Activated naive CD4-positive, alpha-beta T cell treated with anti-CD3 and anti-CD28 coated beads, Interleukin-2, amount 50 U/mL, for 72 hours (primary cell): ENCODE measurements around the gene HPSE2. TPM values are rescaled to one million over a fixed set of nuclear protein-coding genes. Genes with fewer than 3 reads are reported as not detected.

ENCODE experiments used
- ATAC-seq, 2 donors: fragments of 150-1000 bp; cut with Tn5 transposase; 2 replicates each; pipeline ENCODE4 v1.10.0; 2021; ENCODE audit warnings: mild to moderate bottlenecking in 2 of 2, moderate library complexity in 2 of 2
- DNase-seq, 2 donors: peaks; one replicate each; pipeline ENCODE4 v3.0.0; 2021 to 2022; ENCODE audit warnings: low spot score in 2 of 2
- H3K27ac Mint-ChIP-seq, 2 donors: one replicate each; pipeline ENCODE4 v1.8.0; 2022; ENCODE audit warnings: mild to moderate bottlenecking in 2 of 2, mixed read lengths in 2 of 2
- H3K36me3 Mint-ChIP-seq, 2 donors: one replicate each; pipeline ENCODE4 v1.8.0; 2022; ENCODE audit warnings: mixed read lengths in 2 of 2
- H3K9me3 Mint-ChIP-seq, 2 donors: one replicate each; pipeline ENCODE4 v1.8.0; 2022; ENCODE audit warnings: mixed read lengths in 2 of 2
- total RNA-seq, 2 donors: library from RNA; stranded (reverse); gene quantifications; one replicate each; pipeline ENCODE4 v1.2.3, GENCODE V29; 2022

HPSE2 gene
- total RNA-seq, 2 donors from 2014 or later: not detected

GRCh38 chr10:98855403-98856189, 380.1 kb downstream of the HPSE2 start:
- H3K36me3 Mint-ChIP-seq: no peaks in the 10 kb centered on the region

GRCh38 chr10:98852686-98853085, 383.0 kb downstream of the HPSE2 start:
- H3K9me3 Mint-ChIP-seq: no peaks in the 10 kb centered on the region
- no peak for ATAC-seq
- H3K36me3 Mint-ChIP-seq: no peaks in the 10 kb centered on the region
- no peak overlapping the region for H3K27ac Mint-ChIP-seq
- DNase-seq: no peak

More at GRCh38 chr10:98855403-98856189, 380.1 kb downstream of the HPSE2 start:
- no peak overlapping the region for H3K27ac Mint-ChIP-seq
- ATAC-seq: no peak
- no peak for DNase-seq
- no peaks in the 10 kb centered on the region for H3K9me3 Mint-ChIP-seq

DNA sequence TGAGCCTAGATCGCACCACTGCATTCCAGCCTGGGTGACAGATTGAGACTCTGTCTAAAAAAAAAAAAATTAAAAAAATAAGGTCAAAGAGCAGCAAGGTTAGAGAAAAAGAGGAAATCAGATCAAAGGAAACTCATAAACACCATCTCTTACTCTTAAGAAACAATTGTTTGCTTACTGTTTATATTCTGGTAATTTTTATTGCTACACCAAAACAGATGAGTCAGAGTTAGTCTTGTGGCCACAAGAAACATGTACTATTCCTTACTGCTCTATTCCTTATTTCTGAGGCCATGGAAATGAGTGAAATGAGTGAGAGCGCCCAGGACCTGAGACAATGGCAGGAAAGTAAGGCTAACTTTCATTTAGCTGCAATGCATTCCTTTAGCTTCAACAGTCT, 387.3 kb downstream of the HPSE2 start:
- Mint-ChIP-seq H3K36me3 (no peaks in the 10 kb centered on the region), H3K9me3 (no peaks in the 10 kb centered on the region), H3K27ac (no peak overlapping the region)
- ATAC-seq: no peak
- no peak for DNase-seq

DNA sequence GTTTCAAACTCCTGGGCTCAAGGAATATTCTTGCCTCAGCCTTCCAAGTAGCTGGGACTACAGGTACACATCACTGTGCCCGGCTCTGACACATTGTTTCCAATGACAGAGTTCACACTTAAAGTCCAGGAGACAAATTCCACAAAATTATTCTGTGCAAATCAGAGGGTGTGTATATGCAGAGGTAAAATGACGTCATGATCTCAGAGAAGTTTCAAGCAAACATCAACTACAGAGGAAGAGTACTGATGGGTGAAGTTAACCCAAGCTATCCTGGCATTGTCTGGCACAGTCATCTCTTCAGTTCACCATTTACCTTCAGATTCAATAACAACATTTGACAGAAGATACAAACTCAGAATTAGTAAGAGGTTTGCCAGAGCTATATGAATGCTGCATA, 388.9 kb downstream of the HPSE2 start:
- H3K27ac Mint-ChIP-seq: no peak overlapping the region
- ATAC-seq (no peak), DNase-seq (no peak)
- H3K36me3 Mint-ChIP-seq: no peaks in the 10 kb centered on the region
- H3K9me3 Mint-ChIP-seq: no peaks in the 10 kb centered on the region

DNA sequence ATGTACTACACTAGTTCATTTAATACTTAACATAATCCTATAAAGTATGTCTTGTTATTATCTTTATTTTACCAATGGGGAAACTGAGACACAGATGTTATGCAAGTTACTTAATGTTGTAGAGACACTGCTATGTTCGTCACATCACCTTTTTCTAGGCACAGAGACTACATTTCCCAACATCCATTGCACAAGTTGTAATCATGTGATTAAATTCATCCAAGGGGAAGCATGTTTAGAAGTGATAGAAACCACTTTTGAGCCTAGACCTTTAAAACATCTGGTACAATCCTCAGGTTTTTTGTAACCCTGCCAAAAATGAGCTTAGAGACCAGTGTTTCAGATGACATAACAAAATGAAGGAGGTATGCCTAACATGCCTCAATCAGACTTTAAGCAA, 402.1 kb downstream of the HPSE2 start:
- Mint-ChIP-seq H3K36me3 (no peaks in the 10 kb centered on the region), H3K9me3 (peaks cover 0 to 7% of the 10 kb centered on the region in 2 donors), H3K27ac (no peak overlapping the region)
- no peak for ATAC-seq
- no peak for DNase-seq

DNA sequence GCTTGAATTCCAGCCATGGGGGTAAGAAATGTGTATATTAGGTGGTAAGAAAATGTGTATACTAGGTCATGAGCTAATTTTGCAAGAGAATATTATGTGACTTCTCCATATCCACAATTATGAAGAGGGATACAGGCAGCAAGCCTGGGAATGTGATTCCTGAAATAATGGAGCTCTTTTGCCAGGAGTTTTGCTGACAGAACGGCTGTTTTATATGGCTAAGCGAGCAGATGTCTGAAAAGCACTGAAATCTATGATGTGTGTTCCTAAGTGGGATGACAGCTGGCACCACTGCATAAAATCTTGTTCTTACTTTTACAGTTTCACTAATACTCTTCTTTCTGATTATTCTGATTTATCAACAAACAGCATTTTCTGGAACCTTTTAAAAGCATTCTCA, 402.9 kb downstream of the HPSE2 start:
- no peak overlapping the region for H3K27ac Mint-ChIP-seq
- H3K36me3 Mint-ChIP-seq: no peaks in the 10 kb centered on the region
- DNase-seq (no peak), ATAC-seq (no peak)
- peaks cover 0 to 7% of the 10 kb centered on the region in 2 donors for H3K9me3 Mint-ChIP-seq

DNA sequence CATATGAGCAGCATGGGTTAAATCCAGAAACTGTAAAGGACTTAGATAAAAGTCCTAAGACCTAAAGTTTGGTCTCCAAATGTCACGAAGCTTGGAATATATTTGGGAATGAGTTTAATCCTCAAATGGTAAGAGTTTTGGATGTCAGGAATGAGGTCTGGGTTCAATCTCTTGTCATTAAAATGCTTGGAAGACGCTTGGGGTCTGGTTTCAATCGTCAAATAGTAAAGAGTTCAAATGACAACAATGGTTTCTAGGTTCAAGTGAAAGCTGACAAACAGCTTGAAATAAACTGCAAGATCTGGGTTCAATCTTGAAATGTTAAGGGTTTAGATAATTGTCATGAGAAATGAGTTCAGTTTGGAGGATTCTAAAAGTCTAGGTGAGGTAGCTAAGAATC, 403.5 kb downstream of the HPSE2 start:
- H3K27ac Mint-ChIP-seq: no peak overlapping the region
- ATAC-seq (no peak), DNase-seq (no peak)
- H3K9me3 Mint-ChIP-seq: peaks cover 0 to 7% of the 10 kb centered on the region in 2 donors
- H3K36me3 Mint-ChIP-seq: no peaks in the 10 kb centered on the region

GRCh38 chr10:98831391-98831790, 404.3 kb downstream of the HPSE2 start:
- Mint-ChIP-seq H3K36me3 (no peaks in the 10 kb centered on the region), H3K9me3 (peaks cover 0 to 7% of the 10 kb centered on the region in 2 donors), H3K27ac (no peak overlapping the region)
- ATAC-seq (no peak), DNase-seq (no peak)

GRCh38 chr10:98825741-98826140, 409.9 kb downstream of the HPSE2 start:
- Mint-ChIP-seq H3K27ac (no peak overlapping the region), H3K9me3 (peaks cover 0 to 10% of the 10 kb centered on the region in 2 donors), H3K36me3 (no peaks in the 10 kb centered on the region)
- ATAC-seq (no peak), DNase-seq (no peak)

GRCh38 chr10:98817396-98817795, 418.3 kb downstream of the HPSE2 start:
- H3K27ac Mint-ChIP-seq: no peak overlapping the region
- H3K9me3 Mint-ChIP-seq: no peaks in the 10 kb centered on the region
- H3K36me3 Mint-ChIP-seq: no peaks in the 10 kb centered on the region
- DNase-seq (no peak), ATAC-seq (no peak)

DNA sequence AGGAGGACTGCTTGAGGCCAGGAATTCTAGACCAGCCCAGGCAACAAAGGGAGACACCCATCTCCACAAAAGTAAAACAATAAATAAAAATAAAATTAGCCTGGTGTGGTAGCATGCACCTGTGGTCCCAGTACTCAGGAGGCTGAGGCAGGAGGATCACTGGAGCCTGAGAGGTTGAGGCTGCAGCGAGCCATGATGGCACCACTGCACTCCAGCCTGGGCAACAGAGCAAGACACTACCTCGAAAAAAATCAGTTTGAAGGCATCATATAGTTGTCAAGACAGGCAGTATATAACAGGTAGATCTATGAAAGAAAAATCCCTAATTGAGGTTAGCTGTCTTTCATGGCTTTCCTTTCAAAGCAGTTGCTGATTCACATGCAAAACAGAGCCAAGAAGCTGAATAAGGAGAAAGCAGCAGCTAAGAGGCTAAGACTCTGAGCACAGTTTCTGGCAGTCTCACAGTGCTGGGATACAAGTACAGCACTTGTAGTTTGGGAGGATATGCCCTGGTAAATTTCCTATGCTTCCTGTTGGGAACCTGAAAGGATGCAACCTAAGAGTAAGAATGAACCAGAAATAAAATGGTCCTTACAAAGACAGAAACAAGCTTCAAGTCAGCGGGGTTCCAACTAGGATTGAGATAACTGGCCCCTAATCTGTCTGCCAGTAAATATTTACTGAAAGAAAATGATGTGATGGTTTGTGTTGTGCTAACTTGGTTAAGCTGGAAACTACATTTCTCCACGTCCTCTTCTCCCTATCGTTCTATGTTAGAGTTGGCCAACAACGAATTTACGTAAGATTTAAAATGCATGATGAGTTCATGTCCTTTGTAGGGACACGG, 420.4 kb downstream of the HPSE2 start:
- Mint-ChIP-seq H3K9me3 (no peaks in the 10 kb centered on the region), H3K36me3 (no peaks in the 10 kb centered on the region), H3K27ac (no peak overlapping the region)
- no peak for ATAC-seq
- DNase-seq: no peak

DNA sequence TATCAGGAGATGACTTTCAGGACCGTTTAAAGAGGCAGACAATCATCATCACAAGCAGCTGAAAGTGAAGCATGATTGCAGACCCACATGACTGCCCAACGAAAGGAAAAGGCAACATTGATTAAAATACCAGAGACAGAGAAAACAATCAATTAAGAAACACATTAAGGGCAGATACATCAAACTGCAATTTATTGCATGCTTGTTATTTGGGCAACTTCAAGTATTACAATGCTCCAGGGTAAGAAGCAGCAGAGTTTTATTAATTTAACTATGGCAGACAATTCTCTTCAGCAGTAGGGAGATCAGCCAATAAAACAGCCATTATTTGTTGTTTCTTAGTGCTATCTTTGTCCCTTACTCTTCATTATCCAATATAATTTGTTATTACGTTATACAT, 421.2 kb downstream of the HPSE2 start:
- H3K36me3 Mint-ChIP-seq: no peaks in the 10 kb centered on the region
- no peak for DNase-seq
- H3K9me3 Mint-ChIP-seq: no peaks in the 10 kb centered on the region
- no peak overlapping the region for H3K27ac Mint-ChIP-seq
- no peak for ATAC-seq

DNA sequence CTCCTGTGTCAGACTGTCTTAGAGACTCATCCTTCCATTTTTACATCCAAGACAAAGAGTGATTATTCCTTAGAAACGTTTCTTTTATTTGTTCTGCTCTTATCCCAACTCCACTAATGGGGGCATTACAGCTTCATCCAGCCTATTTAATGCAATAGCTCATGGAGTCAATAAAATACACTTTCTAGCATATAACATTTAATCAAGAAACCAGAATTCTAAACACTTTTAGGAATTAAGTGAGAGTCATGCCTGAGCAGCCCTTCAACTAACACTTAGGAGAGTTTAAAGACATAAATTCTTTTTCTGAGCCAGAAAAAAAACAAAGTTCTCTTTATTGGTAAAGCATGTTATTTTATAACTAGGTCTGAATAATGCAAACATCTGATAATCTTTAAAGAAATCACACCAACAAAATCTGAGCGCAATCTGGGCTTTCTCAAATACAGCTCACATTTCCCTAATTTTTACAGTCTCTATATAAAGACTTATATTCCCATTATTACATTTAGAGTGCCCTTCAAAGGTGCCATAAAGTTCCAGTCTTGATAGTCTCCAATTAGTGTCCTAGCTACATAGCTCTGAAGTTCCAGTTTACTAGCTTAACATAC, 427.3 kb downstream of the HPSE2 start:
- H3K27ac Mint-ChIP-seq: no peak overlapping the region
- no peak for DNase-seq

DNA sequence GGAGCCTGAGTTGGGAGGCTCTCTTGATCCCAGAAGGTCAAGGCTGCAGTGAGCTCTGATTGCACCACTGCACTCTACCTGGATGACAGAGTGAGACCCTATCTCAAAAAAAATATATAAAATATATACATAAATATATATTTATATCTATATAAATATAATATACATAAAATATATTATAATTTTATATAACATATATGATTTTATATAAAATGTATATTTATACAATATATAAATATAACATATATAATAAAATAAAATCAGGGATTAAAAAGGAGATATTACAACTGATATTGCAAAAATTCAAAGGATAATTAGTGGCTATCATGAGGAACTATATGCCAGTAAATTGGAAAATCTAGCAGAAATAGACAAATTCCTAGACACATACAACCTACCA, 435.4 kb downstream of the HPSE2 start:
- DNase-seq: no peak
- Mint-ChIP-seq H3K27ac (no peak overlapping the region), H3K9me3 (peaks cover 5 to 9% of the 10 kb centered on the region in 2 donors), H3K36me3 (no peaks in the 10 kb centered on the region)
- ATAC-seq: no peak

More for the DNA sequence above, 427.3 kb downstream of the HPSE2 start:
- no peak for ATAC-seq
- H3K36me3 Mint-ChIP-seq: no peaks in the 10 kb centered on the region
- H3K9me3 Mint-ChIP-seq: no peaks in the 10 kb centered on the region

GRCh38 chr10:98795467-98795866, 440.2 kb downstream of the HPSE2 start:
- H3K9me3 Mint-ChIP-seq: peaks cover 5 to 9% of the 10 kb centered on the region in 2 donors
- DNase-seq (no peak), ATAC-seq (no peak)
- H3K36me3 Mint-ChIP-seq: no peaks in the 10 kb centered on the region
- no peak overlapping the region for H3K27ac Mint-ChIP-seq

GRCh38 chr10:98790817-98791216, 444.8 kb downstream of the HPSE2 start:
- no peak for DNase-seq
- Mint-ChIP-seq H3K36me3 (no peaks in the 10 kb centered on the region), H3K27ac (no peak overlapping the region), H3K9me3 (no peaks in the 10 kb centered on the region)
- no peak for ATAC-seq

DNA sequence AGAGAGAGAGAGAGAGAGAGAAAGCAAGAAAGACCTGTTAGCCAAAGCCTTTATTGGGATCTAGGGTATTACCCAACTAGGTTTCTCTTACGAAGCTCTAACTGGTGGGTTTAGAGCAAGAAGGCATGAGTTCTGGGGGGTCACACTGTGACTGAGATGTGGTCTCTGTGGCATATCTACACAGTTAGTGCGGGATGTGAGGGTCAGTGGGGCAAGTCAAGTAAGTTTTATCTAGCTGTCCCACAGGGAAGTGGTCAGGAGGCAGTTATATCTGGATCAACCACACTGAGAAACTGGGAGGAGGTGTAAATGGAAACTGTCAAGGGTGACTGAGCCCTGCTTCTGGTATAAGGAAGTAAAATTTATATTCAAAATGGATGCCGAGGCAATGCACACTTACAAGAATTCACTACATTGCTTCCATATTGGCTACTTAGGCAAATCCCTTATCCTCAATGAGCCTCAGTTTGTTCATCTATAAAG, 457.3 kb downstream of the HPSE2 start:
- Mint-ChIP-seq H3K36me3 (no peaks in the 10 kb centered on the region), H3K9me3 (peaks cover 0 to 4% of the 10 kb centered on the region in 2 donors), H3K27ac (no peak overlapping the region)
- DNase-seq (no peak), ATAC-seq (no peak)
